ENCODE measurements around the gene STOX2.

STOX2 gene

GRCh38 chr4:183985786-183986185 is 80.7 kb downstream of the STOX2 start:
- Histone ChIP-seq H3K36me3 (ENCODE audit: low read length) (no peaks in the 10 kb centered on the region), H2AFZ (ENCODE audit: low read depth, low read length, severe bottlenecking) (no peak overlapping the region), H3K9me3 (ENCODE audit: insufficient read depth, low read length) (no peaks in the 10 kb centered on the region), H3K9ac (ENCODE audit: low read length) (no peak overlapping the region), H3K27me3 (ENCODE audit: low read length) (no peaks in the 10 kb centered on the region), H3F3A (ENCODE audit: insufficient read depth) (no peaks in the 10 kb centered on the region), H3K4me3 (ENCODE audit: insufficient read depth, low read length, poor library complexity, severe bottlenecking) (no peak overlapping the region), H3K9me2 (replicated peaks; ENCODE audit: insufficient read depth, low read length) (no peaks in the 10 kb centered on the region), H3K27ac (ENCODE audit: low read depth, low read length) (no peak overlapping the region), H4K20me1 (ENCODE audit: low read depth, low read length) (no peaks in the 10 kb centered on the region), H3K79me2 (ENCODE audit: insufficient read depth, low read length) (no peaks in the 10 kb centered on the region), H3K4me2 (ENCODE audit: low read depth, low read length, poor library complexity, severe bottlenecking) (no peak overlapping the region)
- TF ChIP-seq EZH2phosphoT487 (conservative IDR thresholded peaks at IDR 0.05; ENCODE audit: low read length) (no peak), CTCF (IDR thresholded peaks at IDR 0.05; ENCODE audit: insufficient read depth, low read length, poor library complexity, severe bottlenecking) (no peak)

DNA sequence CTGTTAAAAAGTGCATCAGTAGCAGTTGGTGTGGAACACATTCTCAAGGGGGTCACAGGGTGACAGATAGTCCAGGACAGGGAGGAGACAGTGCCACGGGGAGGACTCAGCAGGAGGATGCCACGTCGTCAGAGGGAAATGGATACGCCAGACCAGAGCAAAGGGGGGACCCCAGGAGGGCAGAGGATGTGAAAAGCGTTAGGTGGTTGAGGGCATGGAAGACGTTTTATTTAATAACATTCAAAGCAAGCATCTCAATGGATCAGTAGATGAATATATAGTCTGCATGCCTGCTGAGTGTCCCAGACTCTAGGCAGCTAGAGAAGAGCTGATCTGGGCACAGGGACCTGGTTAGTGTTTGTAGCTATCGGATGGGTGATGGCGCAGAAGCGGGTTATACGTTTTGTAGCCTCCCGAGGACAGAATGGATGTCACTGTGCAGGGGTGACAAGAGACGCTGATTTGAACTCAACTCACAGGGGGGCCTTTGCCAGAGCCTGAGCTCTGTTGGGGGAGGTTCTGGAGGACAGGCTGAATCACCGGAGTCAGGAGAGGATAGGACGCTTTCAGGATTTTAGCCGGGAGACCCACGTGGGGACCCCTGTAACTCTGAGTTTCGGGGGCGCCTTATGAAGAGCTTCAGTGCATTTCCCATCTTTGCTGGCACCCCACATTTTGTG is 81.3 kb downstream of the STOX2 start:
- Histone ChIP-seq H3K79me2 (ENCODE audit: insufficient read depth, low read length) (no peaks in the 10 kb centered on the region), H3K27me3 (ENCODE audit: low read length) (no peaks in the 10 kb centered on the region), H3K9me2 (replicated peaks; ENCODE audit: insufficient read depth, low read length) (no peaks in the 10 kb centered on the region), H3K27ac (ENCODE audit: low read depth, low read length) (no peak overlapping the region), H3K4me2 (ENCODE audit: low read depth, low read length, poor library complexity, severe bottlenecking) (no peak overlapping the region), H2AFZ (ENCODE audit: low read depth, low read length, severe bottlenecking) (no peak overlapping the region), H3K4me3 (ENCODE audit: insufficient read depth, low read length, poor library complexity, severe bottlenecking) (no peak overlapping the region), H3F3A (ENCODE audit: insufficient read depth) (no peaks in the 10 kb centered on the region), H3K9me3 (ENCODE audit: insufficient read depth, low read length) (no peaks in the 10 kb centered on the region), H4K20me1 (ENCODE audit: low read depth, low read length) (no peaks in the 10 kb centered on the region), H3K36me3 (ENCODE audit: low read length) (no peaks in the 10 kb centered on the region), H3K9ac (ENCODE audit: low read length) (no peak overlapping the region)
- TF ChIP-seq EZH2phosphoT487 (conservative IDR thresholded peaks at IDR 0.05; ENCODE audit: low read length) (no peak), CTCF (IDR thresholded peaks at IDR 0.05; ENCODE audit: insufficient read depth, low read length, poor library complexity, severe bottlenecking) (no peak)

DNA sequence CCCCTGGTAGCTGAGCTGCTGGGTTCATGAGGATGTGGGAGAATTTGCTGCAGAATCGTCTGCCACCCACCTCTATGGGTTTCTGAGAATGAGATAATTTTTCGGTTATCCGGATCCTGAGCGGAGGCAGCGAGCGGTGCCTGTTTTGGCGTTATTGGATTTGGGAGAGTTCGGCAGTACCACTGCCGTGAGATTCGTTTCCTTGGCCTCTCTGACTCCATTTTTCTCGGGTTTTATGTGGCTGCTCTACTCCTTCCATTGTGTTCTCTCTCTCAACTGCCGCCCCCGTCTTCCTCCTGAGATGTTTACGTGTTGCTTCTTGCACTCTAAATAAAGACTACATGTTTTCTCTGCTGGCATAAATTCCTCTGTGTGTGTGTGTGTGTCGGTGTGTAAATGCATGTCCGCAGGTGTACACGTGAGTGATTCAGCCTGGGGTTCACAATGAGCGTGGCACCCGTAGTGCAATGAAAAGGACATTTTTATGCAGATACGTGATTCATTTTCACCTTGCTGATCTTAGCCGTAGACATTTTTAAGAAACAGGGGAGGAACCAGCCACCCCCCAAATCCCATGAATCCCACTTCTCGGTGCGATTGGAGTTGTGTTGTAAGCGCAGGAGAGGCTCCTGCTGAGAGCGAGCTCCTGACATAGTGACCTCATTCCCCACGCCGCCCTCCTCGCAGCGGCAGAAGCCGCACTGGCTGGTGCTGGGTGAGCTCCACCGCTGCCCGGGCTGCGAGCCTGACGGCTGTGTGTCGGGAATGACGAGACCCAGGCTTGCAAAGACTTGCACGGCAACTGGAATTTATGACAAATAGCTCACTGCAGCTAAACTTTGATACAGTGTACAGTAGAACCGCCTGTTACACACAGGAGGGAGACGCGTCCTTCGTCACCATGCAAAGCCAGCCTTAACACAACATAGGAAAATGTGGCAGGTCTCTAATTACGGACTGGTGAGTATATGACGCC is 82.2 kb downstream of the STOX2 start:
- Histone ChIP-seq H3K9me3 (ENCODE audit: insufficient read depth, low read length) (no peaks in the 10 kb centered on the region), H3K79me2 (ENCODE audit: insufficient read depth, low read length) (no peaks in the 10 kb centered on the region), H3K9me2 (replicated peaks; ENCODE audit: insufficient read depth, low read length) (no peaks in the 10 kb centered on the region), H3K36me3 (ENCODE audit: low read length) (no peaks in the 10 kb centered on the region), H2AFZ (ENCODE audit: low read depth, low read length, severe bottlenecking) (no peak overlapping the region), H3K27ac (ENCODE audit: low read depth, low read length) (no peak overlapping the region), H3K4me2 (ENCODE audit: low read depth, low read length, poor library complexity, severe bottlenecking) (no peak overlapping the region), H3K9ac (ENCODE audit: low read length) (no peak overlapping the region), H3K4me3 (ENCODE audit: insufficient read depth, low read length, poor library complexity, severe bottlenecking) (no peak overlapping the region), H3F3A (ENCODE audit: insufficient read depth) (no peaks in the 10 kb centered on the region), H4K20me1 (ENCODE audit: low read depth, low read length) (no peaks in the 10 kb centered on the region), H3K27me3 (ENCODE audit: low read length) (no peaks in the 10 kb centered on the region)
- TF ChIP-seq EZH2phosphoT487 (conservative IDR thresholded peaks at IDR 0.05; ENCODE audit: low read length) (no peak), CTCF (IDR thresholded peaks at IDR 0.05; ENCODE audit: insufficient read depth, low read length, poor library complexity, severe bottlenecking) (no peak)
